ENCODE results near the gene TPH1. TPM values are rescaled to one million over a fixed set of nuclear protein-coding genes. Genes with fewer than 3 reads are reported as not detected.

TPH1 gene
- total RNA-seq, 1 donor from 2014 or later = 0.34 TPM

- Mint-ChIP-seq H3K4me3 (ENCODE audit: low read depth) (no peak overlapping the region), H3K36me3 (ENCODE audit: low read depth) (no peaks in the 10 kb centered on the region), H3K27ac (no peak overlapping the region), H3K4me1 (ENCODE audit: low read depth) (no peaks in the 10 kb centered on the region), H3K9me3 (no peaks in the 10 kb centered on the region), H3K27me3 (ENCODE audit: low read depth) (peaks cover 7% of the 10 kb centered on the region)
- DNase-seq (ENCODE audit: low spot score) = no peak
- intact Hi-C loops (cut with micrococcal nuclease) = no loop called here
Observed at GRCh38 chr11:18064450-18065054, 18.5 kb upstream of the TPH1 start.

DNA sequence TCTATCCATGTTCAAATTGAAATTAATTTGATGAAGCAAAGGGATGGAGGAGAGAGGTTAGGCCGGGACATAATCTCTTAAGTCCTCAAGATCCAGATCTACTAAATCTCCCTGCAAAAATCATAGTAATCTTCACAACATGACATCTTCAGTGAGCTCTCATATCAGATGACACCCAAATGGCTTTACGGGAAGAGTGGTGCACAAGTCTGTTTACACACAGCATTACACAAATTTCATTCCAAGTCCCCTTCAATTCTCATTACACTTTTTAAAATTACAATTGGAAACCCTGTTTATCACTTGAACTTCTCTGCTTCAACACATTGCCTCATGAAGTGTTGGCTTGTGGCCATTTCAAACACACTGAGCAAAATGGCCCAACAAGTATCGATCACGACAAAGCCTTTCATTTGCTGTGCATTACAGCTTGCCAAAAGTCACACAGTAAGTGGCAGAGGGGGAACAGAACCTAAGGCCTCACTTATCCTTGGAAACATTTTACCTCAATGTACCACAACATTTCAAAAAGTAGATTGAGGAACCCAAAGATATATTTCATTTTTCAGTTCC lies 17.9 kb upstream of the TPH1 start:
- intact Hi-C loops (cut with micrococcal nuclease) = no loop called here

GRCh38 chr11:18063125-18063524 lies 17.1 kb upstream of the TPH1 start:
- Mint-ChIP-seq H3K9me3 (no peaks in the 10 kb centered on the region), H3K4me3 (ENCODE audit: low read depth) (no peak overlapping the region), H3K27me3 (ENCODE audit: low read depth) (peaks cover 7% of the 10 kb centered on the region), H3K4me1 (ENCODE audit: low read depth) (no peaks in the 10 kb centered on the region), H3K27ac (no peak overlapping the region), H3K36me3 (ENCODE audit: low read depth) (no peaks in the 10 kb centered on the region)
- intact Hi-C loops (cut with micrococcal nuclease) = no loop called here
- no peak for DNase-seq (ENCODE audit: low spot score)

More for the DNA sequence above, 17.9 kb upstream of the TPH1 start:
- no peak for DNase-seq (ENCODE audit: low spot score)
- Mint-ChIP-seq H3K9me3 (no peaks in the 10 kb centered on the region), H3K36me3 (ENCODE audit: low read depth) (no peaks in the 10 kb centered on the region), H3K27ac (no peak overlapping the region), H3K4me3 (ENCODE audit: low read depth) (no peak overlapping the region), H3K4me1 (ENCODE audit: low read depth) (no peaks in the 10 kb centered on the region), H3K27me3 (ENCODE audit: low read depth) (peaks cover 7% of the 10 kb centered on the region)

GRCh38 chr11:18061351-18061750 lies 15.3 kb upstream of the TPH1 start:
- DNase-seq (ENCODE audit: low spot score) = no peak
- intact Hi-C loops (cut with micrococcal nuclease) = no loop called here
- Mint-ChIP-seq H3K4me3 (ENCODE audit: low read depth) (no peak overlapping the region), H3K36me3 (ENCODE audit: low read depth) (no peaks in the 10 kb centered on the region), H3K27me3 (ENCODE audit: low read depth) (peaks cover 9% of the 10 kb centered on the region), H3K9me3 (no peaks in the 10 kb centered on the region), H3K4me1 (ENCODE audit: low read depth) (no peaks in the 10 kb centered on the region), H3K27ac (no peak overlapping the region)

DNA sequence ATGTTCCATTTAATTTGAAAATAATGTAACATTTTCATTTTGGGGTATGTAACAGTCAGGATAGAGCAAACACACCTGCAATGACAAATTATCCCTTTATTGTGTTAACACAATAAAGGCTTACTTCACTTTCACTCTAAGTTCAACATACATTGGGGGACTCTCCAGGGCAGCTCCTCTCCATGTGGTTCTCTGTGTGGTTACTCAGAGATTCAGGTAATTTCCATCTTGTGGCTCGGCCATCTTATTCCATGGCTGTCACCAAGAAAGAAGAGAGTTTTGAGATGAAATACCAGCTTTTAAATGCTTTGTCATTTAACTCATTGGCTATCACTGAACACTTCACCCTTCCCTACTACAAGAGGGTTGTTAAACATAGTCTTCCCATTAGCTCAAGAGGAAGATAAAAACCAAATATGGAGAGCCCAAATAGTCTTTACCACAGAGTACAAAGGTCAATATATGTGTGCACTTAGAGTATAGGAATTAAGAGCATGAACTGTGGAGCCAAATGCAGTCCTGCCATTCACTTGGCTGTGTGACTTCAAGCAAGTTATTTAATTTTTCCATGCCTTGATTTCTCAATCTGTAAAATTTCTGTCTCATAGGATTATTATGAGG lies 10.6 kb upstream of the TPH1 start:
- no peaks in the 10 kb centered on the region for H3K9me3 Mint-ChIP-seq

GRCh38 chr11:18054511-18055103 lies 8.5 kb upstream of the TPH1 start:
- intact Hi-C loops (cut with micrococcal nuclease) = no loop called here
- DNase-seq (ENCODE audit: low spot score) = no peak
- Mint-ChIP-seq H3K27me3 (ENCODE audit: low read depth) (peaks cover 19% of the 10 kb centered on the region), H3K4me1 (ENCODE audit: low read depth) (no peaks in the 10 kb centered on the region), H3K9me3 (no peaks in the 10 kb centered on the region), H3K36me3 (ENCODE audit: low read depth) (no peaks in the 10 kb centered on the region), H3K4me3 (ENCODE audit: low read depth) (no peak overlapping the region), H3K27ac (no peak overlapping the region)

More for the DNA sequence above, 10.6 kb upstream of the TPH1 start:
- H3K36me3 Mint-ChIP-seq (ENCODE audit: low read depth) = no peaks in the 10 kb centered on the region
- no peak for DNase-seq (ENCODE audit: low spot score)
- H3K27me3 Mint-ChIP-seq (ENCODE audit: low read depth) = peaks cover 18% of the 10 kb centered on the region
- H3K27ac Mint-ChIP-seq = no peak overlapping the region
- H3K4me3 Mint-ChIP-seq (ENCODE audit: low read depth) = no peak overlapping the region
- no peaks in the 10 kb centered on the region for H3K4me1 Mint-ChIP-seq (ENCODE audit: low read depth)
- intact Hi-C loops (cut with micrococcal nuclease) = no loop called here

GRCh38 chr11:18050848-18051247 lies 4.8 kb upstream of the TPH1 start:
- no peak overlapping the region for H3K27ac Mint-ChIP-seq
- H3K36me3 Mint-ChIP-seq (ENCODE audit: low read depth) = no peaks in the 10 kb centered on the region
- H3K4me3 Mint-ChIP-seq (ENCODE audit: low read depth) = no peak overlapping the region
- H3K4me1 Mint-ChIP-seq (ENCODE audit: low read depth) = no peaks in the 10 kb centered on the region
- peaks cover 44% of the 10 kb centered on the region for H3K27me3 Mint-ChIP-seq (ENCODE audit: low read depth)
- no peak for DNase-seq (ENCODE audit: low spot score)
- H3K9me3 Mint-ChIP-seq = no peaks in the 10 kb centered on the region
- intact Hi-C loops (cut with micrococcal nuclease) = no loop called here

- Mint-ChIP-seq H3K36me3 (ENCODE audit: low read depth) (no peaks in the 10 kb centered on the region), H3K27ac (no peak overlapping the region), H3K27me3 (ENCODE audit: low read depth) (peaks cover 18% of the 10 kb centered on the region), H3K4me1 (ENCODE audit: low read depth) (no peaks in the 10 kb centered on the region), H3K4me3 (ENCODE audit: low read depth) (no peak overlapping the region), H3K9me3 (no peaks in the 10 kb centered on the region)
- intact Hi-C loops (cut with micrococcal nuclease) = no loop called here
- no peak for DNase-seq (ENCODE audit: low spot score)
Observed at GRCh38 chr11:18036456-18036855, 9.6 kb downstream of the TPH1 start.

GRCh38 chr11:18027475-18027874 lies 18.6 kb downstream of the TPH1 start:
- Mint-ChIP-seq H3K9me3 (no peaks in the 10 kb centered on the region), H3K4me3 (ENCODE audit: low read depth) (no peak overlapping the region), H3K27me3 (ENCODE audit: low read depth) (peaks cover 5% of the 10 kb centered on the region), H3K4me1 (ENCODE audit: low read depth) (peaks cover 16% of the 10 kb centered on the region), H3K36me3 (ENCODE audit: low read depth) (no peaks in the 10 kb centered on the region), H3K27ac (no peak overlapping the region)
- intact Hi-C loops (cut with micrococcal nuclease) = no loop called here
- no peak for DNase-seq (ENCODE audit: low spot score)

DNA sequence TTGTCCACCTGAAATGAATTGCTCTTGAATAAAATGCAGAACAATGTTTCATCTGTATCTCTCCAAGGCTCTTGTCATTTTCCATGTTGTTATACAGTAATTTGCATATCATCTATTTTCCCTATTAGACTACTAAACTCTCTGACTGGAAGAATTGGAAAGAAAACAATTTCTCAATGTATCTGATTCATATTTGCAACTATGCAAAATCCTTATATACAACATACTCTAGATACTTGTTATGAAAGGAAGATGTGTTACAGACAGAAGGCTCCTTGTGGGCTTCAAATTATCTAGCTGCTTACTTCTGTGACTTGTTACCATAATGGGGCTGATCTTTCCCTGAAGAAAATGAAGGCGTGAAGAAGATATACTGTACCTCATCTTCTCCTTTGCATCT lies 23.6 kb downstream of the TPH1 start:
- Mint-ChIP-seq H3K36me3 (ENCODE audit: low read depth) (no peaks in the 10 kb centered on the region), H3K4me1 (ENCODE audit: low read depth) (peaks cover 8% of the 10 kb centered on the region), H3K9me3 (no peaks in the 10 kb centered on the region), H3K27ac (no peak overlapping the region), H3K4me3 (ENCODE audit: low read depth) (no peak overlapping the region), H3K27me3 (ENCODE audit: low read depth) (peaks cover 5% of the 10 kb centered on the region)
- intact Hi-C loops (cut with micrococcal nuclease) = no loop called here
- no peak for DNase-seq (ENCODE audit: low spot score)

GRCh38 chr11:18019650-18020049 lies 26.4 kb downstream of the TPH1 start:
- Mint-ChIP-seq H3K36me3 (ENCODE audit: low read depth) (no peaks in the 10 kb centered on the region), H3K9me3 (no peaks in the 10 kb centered on the region), H3K4me1 (ENCODE audit: low read depth) (peaks cover 8% of the 10 kb centered on the region), H3K4me3 (ENCODE audit: low read depth) (no peak overlapping the region), H3K27ac (no peak overlapping the region), H3K27me3 (ENCODE audit: low read depth) (no peaks in the 10 kb centered on the region)
- no peak for DNase-seq (ENCODE audit: low spot score)
- intact Hi-C loops (cut with micrococcal nuclease) = loop anchor here (10.0 kb wide), 2 partner anchors 505 to 615 kb away; partner anchors contain the start of genes SPTY2D1 and TSG101

GRCh38 chr11:18016789-18017188 lies 29.3 kb downstream of the TPH1 start:
- Mint-ChIP-seq H3K9me3 (no peaks in the 10 kb centered on the region), H3K4me3 (ENCODE audit: low read depth) (no peak overlapping the region), H3K27me3 (ENCODE audit: low read depth) (no peaks in the 10 kb centered on the region), H3K27ac (no peak overlapping the region), H3K4me1 (ENCODE audit: low read depth) (peaks cover 27% of the 10 kb centered on the region), H3K36me3 (ENCODE audit: low read depth) (peaks cover 3% of the 10 kb centered on the region)
- no peak for DNase-seq (ENCODE audit: low spot score)
- intact Hi-C loops (cut with micrococcal nuclease) = loop anchor here (10.0 kb wide), 2 partner anchors 508 to 618 kb away; partner anchors contain the start of genes SPTY2D1 and TSG101

DNA sequence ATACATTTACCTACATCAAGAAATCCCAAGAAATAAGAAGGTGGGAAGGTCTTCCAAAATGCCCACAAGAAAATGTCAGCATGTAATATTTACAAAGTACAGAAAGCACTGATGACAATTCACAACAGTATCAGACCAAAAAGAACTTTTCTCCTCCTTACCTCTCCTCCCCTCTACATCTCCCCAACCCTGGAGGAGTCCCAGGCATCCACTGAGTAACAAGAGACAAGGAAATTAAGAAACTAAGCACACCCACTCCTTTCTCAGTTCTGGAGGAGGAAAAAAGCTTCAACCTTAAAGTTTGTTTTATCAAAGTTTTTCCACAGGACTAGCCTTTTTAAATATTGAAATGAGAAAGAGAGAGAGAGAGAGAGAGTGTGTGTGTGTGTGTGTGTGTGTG lies 31.2 kb downstream of the TPH1 start:
- intact Hi-C loops (cut with micrococcal nuclease) = loop anchor here (5.0 to 10.0 kb wide), 4 partner anchors 367 to 938 kb away; partner anchors contain the start of genes RPS13, SPTY2D1 and TSG101
- DNase-seq (ENCODE audit: low spot score) = no peak
- Mint-ChIP-seq H3K36me3 (ENCODE audit: low read depth) (peaks cover 3% of the 10 kb centered on the region), H3K4me3 (ENCODE audit: low read depth) (peak overlapping the region; percentile 57), H3K9me3 (no peaks in the 10 kb centered on the region), H3K27ac (peak overlapping the region; percentile 38), H3K27me3 (ENCODE audit: low read depth) (no peaks in the 10 kb centered on the region), H3K4me1 (ENCODE audit: low read depth) (peaks cover 33% of the 10 kb centered on the region)
